HG02884 (cell line): ENCODE data around the gene OTOP2.
"Not testable (repeated sequence)": the region's sequence is repeated elsewhere in the genome, so short reads cannot be mapped to it uniquely, and the experiment has no call there.

Experiments
- ATAC-seq: cut with Tn5 transposase; IDR thresholded peaks from one replicate; pipeline ENCODE4 v1.9.1; 2021; ENCODE audit warnings: mild to moderate bottlenecking, moderate library complexity; ENCODE audit not compliant: unreplicated experiment

The OTOP2 gene

DNA sequence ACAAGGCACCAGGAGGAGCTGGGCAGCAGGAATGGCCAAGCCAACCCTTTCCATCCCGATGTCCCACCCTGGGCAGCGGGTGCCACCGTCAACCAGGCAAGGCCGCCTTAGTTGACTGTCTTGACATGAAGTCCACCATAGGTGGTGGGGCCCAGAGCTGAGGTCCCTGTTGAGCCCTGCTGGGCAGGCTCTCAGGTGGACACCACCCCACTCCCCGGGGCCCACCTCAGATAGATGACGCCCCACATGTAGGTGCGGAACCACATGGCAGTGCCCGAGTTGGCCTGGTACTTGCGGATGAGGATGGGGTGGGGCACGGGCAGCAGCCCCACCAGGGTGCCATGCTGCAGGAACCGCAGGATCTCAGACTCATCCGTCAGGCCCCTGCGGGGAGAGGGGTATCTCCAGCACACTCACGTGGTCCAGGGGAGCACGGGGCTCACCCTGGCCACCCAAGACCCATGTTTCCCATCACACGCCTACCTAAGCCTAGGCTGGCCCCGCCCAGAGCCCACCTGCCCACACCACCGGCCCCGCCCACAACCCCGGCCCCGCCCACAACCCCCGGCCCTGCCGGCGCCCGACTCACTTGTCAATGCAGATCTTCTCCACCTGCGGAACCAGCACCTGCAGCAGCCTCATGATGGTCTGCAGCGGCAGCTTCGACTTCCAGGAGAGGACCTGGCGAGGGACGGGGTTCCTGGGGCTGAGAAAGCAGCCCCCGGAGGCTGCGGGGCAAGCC lies 27.8 kb downstream of the OTOP2 start:
- no peak for ATAC-seq

DNA sequence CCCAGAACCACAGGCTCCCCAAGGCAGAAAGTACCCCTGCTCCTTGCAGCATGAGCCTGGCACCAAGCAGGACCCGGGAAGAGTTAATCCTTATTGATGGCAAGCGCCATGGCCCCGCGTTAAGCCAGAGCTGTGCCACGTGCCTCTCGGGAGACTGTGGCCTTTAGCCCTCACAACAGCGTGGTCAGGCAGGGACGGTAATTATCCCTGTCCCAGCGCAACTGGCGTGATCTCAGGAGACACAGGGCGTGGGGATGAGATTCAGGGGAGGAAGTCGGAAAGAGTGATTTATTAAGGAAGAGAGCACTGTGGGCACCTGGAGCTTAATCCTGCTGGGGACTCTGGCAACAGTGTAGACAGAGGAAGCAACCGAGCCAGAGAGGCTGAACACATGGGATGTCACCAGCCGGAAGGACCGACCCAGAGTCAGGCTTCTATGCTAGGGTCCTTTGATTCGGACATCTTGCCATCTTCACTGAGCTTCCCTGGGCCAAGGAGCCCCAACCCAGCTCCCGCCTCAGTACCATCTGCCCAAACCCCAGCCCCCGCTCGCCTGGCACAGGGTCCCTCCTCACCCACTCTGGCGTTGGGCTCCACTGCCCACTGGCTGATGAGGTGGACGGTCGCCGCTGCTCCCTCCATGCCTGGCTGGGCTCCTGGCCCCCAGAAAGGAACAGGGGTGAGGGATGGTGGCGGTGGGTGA lies 28.5 kb downstream of the OTOP2 start:
- ATAC-seq = no peak

GRCh38 chr17:74953134-74953687 lies 29.1 kb downstream of the OTOP2 start:
- ATAC-seq = no peak

DNA sequence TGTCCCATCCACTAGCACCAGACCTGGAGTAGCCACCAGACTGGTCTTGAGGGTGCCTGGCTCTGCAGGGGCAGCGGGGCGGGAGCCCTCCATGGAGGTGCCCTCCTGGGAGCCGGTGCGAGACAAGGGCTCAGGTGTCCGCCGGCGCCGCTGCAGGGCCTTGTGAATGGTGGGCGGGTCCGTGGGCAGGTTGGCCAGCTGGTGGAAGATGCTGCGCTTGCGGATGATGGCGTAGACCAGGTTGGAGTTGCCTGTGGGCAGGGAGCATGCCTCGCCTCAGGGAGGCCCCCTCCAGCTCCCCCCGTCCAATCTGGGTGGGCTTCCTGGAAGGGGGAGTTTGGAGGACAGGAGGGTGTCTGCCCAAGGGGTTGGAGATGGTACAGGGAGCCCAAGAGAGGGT lies 30.0 kb downstream of the OTOP2 start:
- no peak for ATAC-seq

DNA sequence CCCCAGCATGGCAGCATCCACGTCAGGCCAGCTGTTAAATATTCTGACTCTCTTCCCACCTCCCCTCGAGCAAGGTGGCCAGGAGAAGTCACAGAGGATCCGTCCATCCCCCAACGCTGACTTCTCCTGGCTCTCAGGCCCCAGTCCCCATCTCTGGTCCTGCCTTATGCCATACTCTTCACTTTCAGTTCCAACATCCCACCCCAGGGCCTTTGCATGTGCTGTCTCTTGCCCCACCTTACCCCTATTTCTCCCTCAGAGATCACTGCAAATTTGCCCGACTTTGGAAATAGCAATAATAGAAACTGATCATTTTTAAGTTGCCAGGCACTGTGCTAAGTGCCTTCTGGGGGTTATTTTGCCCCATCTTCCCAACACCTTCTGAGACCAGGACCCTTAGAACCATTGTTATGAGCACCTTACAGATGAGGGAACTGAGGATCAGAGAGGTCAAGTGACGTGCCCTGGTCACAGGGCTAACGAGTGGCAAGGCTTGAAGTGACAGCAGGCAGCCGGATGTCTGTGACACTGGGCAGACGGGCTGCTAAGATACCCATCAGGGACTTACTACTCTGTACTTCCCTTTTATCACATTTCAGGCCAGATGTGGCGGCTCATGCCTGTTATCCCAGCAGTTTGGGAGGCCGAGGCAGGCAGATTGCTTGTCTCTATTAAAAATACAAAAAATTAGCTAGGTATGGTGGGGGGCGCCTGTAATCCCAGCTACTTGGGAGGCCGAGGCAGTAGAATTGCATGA lies 30.8 kb downstream of the OTOP2 start:
- ATAC-seq = no peak

DNA sequence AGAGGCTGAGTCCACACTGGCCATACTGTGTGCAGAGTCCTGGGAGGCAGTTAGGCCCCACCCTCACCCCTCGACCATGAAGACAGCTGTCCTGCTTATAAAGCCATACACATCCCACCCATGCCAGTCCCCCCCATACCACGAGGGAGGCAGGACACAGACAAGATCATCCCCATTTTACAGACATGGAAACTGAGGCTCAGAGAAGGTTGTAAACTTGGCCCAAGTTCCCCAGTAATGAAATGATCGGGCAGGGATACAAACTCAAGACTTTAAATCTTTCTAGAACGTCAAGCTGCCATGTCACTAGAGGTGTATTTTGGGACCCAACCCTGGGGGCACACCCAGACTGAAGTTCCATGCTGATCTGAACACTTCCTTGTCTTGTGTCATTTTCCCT lies 32.0 kb downstream of the OTOP2 start:
- no peak for ATAC-seq

DNA sequence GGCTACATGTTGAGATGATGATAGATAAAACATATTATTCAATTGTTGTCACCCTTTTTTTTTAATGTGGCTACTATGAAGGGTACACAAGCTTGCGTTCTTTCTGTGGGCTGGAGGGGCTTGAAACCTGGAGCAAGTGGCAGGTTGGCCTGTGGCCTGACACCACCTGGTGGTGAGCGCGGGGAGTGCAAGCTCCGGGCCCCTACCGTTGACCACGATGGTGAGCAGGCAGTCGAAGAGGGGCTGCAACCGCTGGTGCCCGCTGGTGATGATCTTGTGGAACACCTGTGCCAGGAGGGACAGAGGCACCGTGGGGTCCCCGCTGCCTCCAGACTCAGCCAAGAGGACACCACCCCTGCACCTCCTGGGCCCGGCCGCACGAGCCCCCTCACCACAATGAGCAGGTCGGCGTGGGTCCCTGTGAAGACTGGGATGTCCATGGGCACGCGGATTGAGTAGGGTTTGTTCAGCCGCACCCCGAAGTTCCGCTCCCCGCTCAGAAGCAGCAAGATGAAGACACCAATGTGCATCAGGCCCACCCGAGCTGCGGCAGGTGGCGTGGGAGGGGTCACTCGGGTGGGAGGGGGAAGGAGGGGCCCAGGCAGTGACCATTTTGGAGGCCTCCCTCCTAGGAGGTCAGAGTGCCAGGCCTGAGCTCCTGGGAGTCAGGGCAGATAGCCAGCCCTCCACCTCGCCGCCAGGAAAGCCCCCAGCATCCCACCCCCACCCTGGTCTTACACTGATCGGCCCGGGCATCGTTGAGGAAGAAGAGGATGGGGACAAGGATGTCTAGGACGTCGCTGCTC lies 34.1 kb downstream of the OTOP2 start:
- no peak for ATAC-seq

GRCh38 chr17:74959826-74960515 lies 35.9 kb downstream of the OTOP2 start:
- ATAC-seq = no peak

DNA sequence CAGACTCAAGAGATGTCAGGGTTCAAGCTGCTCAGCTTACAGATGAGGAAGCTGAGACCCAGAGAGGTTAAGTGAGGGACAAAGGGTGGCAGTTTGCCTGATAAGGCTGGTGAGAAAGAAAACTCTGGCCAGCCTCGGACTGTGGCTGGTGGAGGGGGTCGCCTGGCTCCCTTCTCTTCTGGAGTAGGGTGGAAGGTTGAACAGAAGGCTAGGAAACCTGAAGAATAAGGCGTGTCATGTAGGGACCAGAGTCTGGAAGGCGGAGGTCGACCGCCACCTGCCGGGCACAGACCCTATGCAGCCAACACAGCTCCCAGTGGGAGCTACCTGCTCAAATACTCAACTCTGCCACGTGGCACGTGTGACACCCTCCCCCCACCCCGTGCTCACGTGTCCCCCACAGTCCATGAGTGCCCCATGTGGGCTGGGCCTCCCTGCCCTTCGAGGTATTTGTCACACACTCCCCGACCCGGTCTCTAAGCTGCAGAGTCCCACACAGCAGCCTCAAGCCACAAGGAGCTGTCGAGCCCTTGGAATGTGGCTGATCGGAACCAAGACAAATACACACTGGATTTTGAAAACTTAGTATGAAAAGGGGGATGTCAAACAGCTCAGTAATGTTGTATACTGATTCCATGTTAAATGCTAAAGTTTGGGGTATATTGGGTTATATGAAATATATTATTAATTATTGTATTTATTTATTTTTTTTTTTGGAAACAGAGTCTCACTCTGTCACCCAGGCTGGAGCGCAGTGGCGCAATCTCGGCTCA lies 36.7 kb downstream of the OTOP2 start:
- ATAC-seq = no peak

- no peak for ATAC-seq
Observed at GRCh38 chr17:74961657-74962350, 37.7 kb downstream of the OTOP2 start.

- no peak for ATAC-seq
Observed at GRCh38 chr17:74962622-74963394, 38.7 kb downstream of the OTOP2 start.

DNA sequence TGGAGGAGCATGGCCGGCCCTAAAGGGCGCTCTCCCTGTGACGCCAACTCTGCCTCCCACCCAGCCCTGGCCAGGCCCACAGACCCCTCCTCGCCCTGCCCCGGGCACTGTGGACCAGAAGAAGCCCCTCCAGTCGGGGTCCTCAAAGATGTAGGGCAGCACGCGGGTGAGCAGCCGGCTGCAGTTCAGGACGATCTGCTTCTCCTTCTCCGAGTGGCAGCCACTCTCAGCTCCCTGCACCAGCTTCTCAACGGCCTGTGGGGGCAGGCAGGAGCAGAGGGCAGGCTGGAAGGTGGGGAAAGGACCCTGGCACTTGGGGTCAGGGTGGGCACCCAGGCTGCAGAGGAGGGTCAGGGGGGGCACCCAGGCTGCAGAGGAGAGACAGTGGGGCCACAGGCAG lies 39.6 kb downstream of the OTOP2 start:
- ATAC-seq = no peak

- no peak for ATAC-seq
Observed at GRCh38 chr17:74964246-74964761, 40.2 kb downstream of the OTOP2 start.

DNA sequence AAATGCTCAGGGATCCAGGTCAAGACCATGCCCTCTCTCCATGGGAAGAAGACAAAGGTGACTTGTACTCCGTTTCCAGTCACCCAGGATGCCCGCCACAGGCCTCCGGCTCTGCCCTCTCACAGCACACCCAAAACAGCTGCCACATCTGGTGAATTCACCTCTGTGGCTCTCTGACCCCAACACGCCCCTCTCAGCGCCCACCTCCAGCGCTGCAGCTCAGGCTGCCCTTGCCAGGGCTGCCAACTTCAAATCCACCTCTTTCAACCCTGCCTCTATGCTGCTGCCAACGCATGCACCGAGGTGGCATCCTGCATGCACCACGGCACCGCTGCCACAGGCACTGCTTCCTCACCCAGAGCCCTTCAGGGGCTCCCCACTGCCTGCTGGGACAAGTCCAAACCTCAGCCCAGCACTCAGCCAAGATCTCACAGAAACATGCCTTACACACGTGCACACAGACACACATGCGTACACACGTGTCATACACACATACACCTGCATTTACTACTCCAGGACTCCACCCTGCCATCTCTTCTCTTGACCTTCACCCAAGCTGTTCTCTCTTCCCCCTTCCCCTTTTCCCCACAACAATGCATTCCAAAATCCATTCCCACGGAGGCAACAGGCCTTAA lies 41.0 kb downstream of the OTOP2 start:
- no peak for ATAC-seq

DNA sequence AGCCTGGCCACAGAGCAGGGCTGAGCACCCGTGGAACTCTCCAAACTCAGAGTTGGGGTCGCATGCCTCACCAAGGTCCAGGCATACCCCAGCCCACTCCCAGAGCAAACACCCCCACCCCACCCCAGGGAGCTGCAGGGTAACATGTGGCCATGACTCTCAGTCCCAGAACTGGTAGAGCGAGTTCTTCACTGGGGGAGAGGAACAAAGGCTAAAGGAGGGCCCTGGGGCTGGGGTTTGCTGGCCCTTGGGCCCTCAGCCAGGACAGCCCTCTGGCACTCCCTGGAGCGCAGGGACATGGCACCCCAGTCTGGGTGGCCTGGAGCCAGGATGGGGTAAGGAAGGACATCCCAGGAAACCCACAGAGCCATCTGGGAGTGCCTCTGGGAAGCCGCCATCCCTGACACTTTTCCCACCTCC lies 44.3 kb downstream of the OTOP2 start:
- ATAC-seq = no peak

- not testable (repeated sequence) for ATAC-seq
Observed at GRCh38 chr17:74969501-74969900, 45.4 kb downstream of the OTOP2 start.

DNA sequence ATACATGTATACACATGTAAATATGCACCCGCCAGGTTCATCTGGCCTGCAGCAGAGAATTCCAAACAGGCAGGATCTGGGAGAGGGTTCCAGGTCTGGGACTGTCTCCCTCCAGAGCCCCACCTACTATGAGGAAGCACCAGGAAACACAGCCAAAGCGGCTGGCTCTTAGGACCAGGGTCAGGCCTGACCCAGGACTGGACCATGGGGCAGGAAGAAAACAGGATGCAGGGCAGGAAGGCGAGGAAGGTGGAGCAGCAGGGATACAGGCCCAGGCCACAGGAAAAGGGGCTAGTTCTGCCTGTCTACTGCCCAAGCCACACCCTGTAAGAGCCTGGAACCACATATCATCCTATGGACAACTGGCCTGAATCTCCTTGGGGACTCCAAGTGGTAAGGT lies 46.3 kb downstream of the OTOP2 start:
- no peak for ATAC-seq
